ENCODE data around the gene ENPEP.

Gene ENPEP

DNA sequence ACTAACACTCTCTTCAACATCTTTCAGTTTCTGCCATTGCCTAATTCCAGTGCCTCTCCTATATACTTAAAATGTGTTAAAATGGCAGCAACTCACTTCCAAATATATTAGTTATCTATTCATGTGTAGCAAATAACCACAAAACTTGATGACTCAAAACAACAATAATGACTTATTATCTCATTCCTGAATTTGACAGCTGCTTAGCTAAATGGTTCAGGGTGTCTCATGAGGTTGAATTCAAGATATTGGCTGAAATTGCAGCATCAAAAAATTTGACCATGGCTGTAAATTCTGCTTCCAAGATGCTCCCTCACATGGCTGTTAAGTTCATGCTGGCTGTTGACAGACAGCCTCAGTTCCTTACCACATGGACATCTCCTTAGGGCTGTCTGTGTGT lies 121.6 kb downstream of the ENPEP start:
- DNase-seq (ENCODE audit: low read depth in 1 of 2, low spot score in 1 of 2) = no peak

DNA sequence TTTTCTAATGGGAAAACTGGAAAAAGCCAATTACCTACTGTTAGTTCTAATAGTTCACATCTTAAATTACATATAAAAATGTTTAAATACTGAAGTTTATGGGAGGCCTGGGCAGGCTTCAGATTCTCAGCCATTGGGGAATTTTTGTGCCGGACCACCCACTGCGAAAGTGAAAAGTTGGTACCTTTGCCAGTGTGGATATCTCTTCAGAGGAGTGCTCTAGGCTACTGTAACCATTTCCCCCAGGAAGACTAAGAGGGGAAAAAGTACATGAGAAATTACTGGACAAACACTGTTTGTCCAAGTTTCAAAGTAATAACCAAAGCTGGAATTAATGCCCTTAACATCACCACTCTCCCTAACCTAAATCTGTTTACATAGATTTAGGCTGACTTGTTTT lies 126.1 kb downstream of the ENPEP start:
- DNase-seq (ENCODE audit: low read depth in 1 of 2, low spot score in 1 of 2) = no peak

DNA sequence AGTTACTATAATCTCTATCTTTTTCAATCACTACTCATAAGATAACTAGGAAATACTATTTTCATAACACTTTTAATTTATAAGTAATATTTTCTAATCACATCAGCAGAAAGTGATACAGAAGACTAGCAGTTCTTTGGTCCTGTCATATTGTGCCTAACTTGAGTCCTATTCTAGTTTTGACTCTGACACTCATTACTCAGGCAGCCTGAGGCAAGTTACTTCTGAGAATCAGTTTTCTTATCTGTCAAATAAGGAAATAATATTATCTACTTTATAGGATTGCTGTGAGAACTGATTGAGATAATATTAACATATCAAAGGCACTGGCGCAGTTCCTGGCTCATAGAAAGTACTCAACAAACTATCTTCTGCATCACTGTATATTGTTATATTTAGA lies 129.1 kb downstream of the ENPEP start:
- no peak for DNase-seq (ENCODE audit: low read depth in 1 of 2, low spot score in 1 of 2)

DNA sequence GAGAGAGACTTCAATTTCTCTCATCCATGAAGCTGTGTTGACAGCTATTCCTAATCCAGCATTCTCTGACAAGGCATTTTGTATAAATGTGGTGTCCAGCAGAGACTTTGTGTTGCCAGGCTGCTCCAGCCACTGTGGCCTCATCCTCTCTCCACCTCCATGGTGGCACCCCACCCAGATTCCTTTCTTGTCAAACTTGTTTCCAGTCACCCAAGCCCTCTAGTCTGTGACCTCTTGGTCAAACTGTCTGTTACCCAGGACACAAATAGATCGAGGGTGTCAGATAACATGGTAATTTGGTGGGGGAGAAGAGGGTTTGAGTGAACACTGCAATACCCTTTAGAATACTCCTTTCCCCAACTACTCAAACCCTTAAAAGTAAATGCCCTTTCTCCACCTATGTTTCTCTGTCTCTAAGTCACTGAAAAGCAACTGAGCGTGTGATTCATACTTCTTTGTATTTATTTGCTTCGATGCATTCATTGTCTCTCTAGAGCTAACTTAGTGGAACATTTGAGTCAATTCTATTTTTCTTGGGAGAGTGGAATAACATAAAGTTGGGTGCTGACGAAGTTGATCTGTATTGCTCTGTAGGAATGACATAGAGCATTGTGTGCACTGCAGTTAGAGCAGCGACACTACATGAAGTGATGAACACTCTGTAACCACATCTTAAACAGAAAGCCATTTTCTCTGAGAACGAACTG lies 133.2 kb downstream of the ENPEP start:
- DNase-seq (ENCODE audit: low read depth in 1 of 2, low spot score in 1 of 2) = no peak

DNA sequence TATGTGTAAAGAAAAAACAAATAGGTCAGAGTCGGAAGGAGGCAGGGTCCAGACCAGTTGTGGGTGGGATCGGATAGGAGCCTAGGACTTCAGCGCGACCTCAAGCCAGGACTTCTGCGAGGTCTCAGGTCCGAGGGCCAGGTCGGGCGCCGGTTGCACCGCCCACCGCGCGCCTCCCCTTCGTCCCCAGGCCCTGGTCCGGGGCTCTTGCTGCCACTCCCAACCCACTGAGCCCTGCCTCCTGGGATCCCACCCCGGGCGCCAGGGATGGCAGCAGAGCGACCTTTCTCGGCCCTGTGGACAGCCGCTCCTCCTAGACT lies 134.6 kb downstream of the ENPEP start:
- no peak for DNase-seq (ENCODE audit: low read depth in 1 of 2, low spot score in 1 of 2)

DNA sequence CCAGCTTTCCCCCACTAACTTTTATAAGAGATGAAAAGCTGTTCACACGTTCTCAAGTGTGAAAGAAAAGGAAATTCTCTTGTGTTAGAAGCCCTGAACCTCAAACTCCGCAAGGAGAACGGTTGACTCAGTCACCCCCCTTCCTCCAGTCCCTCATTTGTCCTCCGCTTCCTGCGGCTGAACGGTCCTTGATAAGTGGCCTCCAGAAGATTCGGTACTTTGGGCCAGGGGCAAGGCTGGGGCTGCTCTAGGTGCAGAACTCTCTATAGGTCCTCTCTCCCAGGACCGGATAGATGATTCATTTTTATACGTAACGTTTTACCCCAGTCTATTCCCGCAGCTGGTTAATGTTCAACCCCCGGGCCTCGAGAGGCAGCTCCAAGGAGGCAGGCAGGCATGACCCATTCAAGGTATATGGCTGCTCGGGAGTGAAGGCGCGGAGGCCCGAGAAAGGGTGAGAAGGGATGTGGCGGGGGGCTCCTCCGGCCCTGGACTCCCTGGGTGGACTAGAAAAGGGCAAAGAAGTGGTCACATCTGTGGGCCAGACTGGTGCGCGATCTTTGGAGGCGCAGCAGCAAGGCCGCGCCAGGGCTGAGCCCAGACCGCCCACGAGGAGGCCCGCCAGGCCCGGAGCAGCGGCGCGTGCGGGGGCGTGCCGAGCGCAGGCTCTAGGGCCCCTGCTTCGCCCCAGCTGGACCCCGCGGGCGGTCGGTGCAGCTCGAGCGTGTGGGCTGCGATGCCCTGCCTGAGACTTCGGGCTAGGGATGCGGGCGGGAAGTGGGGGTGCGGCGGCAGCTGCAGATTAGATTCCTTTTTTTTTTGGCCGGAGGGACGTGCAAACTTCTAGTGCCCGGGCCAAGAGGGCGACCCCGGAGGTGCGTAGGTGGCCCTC lies 135.2 kb downstream of the ENPEP start:
- DNase-seq (ENCODE audit: low read depth in 1 of 2, low spot score in 1 of 2) = no peak

DNA sequence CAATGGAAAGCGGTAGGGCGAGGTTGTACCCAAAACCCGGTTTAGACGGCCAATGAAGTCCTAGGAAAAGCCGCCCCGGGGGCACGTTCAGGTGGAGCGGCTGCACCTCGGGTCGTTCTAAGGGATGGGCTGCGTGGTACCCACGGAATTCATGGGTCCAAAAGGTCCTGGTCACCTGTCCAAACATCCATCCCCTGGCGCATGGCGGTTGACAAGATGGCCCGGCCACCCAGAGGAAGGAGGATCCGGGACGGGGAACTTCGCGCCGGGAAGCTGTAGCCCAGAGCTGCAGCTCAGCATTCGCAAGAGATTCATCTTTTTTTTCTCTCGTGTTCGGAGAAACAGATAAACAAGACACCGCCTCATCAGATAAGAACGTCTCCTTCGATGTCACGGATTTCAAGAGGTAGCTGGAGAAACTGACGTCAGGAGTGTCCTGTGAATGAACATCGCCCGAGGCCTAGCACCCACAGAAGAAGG lies 136.1 kb downstream of the ENPEP start:
- no peak for DNase-seq (ENCODE audit: low read depth in 1 of 2, low spot score in 1 of 2)

DNA sequence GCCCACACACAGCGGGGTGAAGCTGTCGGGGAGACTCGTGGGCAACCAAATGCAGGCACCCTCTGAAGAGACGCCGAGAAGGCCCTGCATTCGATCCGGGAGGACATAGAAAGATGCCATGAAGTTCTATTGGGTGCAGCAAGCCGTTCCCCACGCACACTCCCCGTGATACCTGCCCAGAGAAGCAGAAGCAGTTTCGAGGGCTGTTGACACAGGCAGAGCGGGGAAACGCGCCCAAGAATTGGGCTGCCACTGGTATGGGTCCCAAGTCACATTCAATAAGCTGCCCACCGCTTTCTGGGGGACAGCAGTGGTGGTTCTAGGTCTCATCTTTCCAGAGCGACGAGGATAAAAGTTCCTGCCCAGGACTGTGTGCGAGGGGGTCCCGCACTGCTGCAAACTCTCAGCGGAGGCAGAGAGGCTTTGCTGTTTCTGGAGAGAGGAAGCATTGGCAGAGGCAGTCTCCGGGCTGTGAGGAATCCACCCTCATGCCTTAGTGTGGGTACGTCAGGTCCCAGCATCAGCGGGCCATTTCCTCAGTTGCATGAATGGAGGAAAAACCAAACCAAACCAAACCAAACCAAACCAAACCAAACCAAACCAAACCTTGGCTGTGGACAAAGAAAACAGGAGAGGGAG lies 136.8 kb downstream of the ENPEP start:
- no peak for DNase-seq (ENCODE audit: low read depth in 1 of 2, low spot score in 1 of 2)

DNA sequence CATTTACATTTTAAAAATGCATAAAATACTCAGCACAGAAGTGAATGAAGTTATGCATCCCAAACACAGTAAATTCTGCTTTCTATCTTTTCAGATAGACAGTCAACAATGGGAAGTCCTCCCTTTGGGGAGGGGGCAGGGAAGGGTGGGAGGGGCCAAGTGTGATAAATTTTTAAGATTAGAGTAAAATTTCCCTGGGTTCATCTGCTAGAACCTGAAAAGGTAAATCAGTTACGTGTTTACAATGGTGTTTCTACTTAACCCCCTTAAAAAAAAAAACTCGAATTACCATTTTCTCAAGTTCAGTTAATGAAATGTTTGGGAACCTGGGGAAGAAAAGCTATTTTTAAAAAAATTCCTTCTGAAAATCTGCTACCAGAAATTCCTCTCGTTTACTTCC lies 137.8 kb downstream of the ENPEP start:
- no peak for DNase-seq (ENCODE audit: low read depth in 1 of 2, low spot score in 1 of 2)

DNA sequence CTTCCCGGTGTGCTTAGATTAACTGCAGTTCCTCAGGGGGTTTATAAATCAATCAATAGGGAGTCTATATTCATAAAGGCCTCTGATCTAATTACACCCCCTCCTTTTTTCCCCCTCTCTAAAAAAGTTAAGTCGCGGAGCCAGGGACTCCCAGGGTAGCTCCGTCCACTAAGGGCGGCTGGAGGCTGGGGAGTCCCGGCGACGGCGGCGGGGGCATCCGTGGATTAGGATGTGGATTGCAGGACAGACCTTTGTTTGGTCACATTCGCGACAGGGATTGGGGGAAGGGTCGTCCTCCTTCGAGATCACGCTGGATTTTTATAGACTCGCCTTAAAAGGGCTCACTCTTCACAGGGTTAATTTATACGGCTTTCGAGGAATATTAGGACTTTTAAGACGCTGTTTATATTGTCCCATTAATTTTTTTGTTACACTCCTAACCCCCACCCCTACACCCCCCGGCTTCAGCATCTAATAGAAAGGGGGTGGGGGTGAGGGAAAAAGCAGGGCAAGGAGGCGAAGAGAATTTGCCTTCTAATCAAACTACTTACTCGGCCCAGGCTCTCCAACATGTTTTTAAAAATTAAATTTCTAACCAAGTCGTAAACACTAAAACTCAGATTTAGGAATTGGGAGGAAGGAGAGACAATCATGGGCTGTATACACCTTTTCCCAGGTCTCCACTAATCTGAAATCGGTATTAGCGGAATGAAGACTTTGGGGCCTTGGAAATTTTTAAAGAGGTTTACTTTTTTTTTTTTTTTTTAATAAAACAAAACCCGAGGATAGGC lies 138.4 kb downstream of the ENPEP start:
- DNase-seq (ENCODE audit: low read depth in 1 of 2, low spot score in 1 of 2) = no peak
